ENCODE results near the gene PLEKHB2. TPM values are rescaled to one million over a fixed set of nuclear protein-coding genes. Genes with fewer than 3 reads are reported as not detected.

PLEKHB2 gene
- total and polyA plus RNA-seq, 2 experiments from 2014 or later, result 39.8 to 99.2 TPM

DNA sequence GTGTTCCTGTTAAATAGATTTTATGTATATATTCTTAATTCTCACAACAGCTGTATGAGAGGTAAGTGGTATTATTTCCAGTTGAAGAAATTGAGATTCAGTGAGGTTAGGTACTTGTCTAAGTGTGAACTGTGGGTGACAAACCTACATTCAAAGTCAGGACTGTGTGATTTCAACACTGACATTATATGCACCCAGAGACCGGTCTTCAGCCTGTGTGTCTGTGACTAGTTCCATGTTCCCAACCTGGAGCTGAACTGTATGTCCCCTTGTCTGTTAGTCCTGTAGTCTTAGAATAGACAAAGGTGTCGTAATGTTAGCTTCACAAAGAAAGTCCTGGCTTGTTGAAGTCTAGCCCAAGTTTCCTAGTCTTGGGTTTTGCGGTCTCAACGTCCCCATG, 17.4 kb downstream of the PLEKHB2 start:
- H3K4me3 Mint-ChIP-seq, result no peak overlapping the region
- H3K9me3 Mint-ChIP-seq, result no peaks in the 10 kb centered on the region; the same call in 2 of the 3 replicates
- H3K4me3 ChIP-seq, result no peak overlapping the region
- no peaks in the 10 kb centered on the region for H3K9me2 ChIP-seq (ENCODE audit: insufficient read depth)
- H3K36me3 Mint-ChIP-seq (ENCODE audit: low read depth), result peaks cover 47% of the 10 kb centered on the region
- H3K27ac ChIP-seq (ENCODE audit: low read depth), result no peak overlapping the region
- no peaks in the 10 kb centered on the region for H3K27me3 Mint-ChIP-seq (ENCODE audit: insufficient read depth, low read depth, poor library complexity)
- H4K20me1 ChIP-seq (replicated peaks; ENCODE audit: insufficient read depth), result peaks cover 63% of the 10 kb centered on the region
- no peak for TF ChIP-seq CTCF (conservative IDR thresholded peaks at IDR 0.05; ENCODE audit: low read depth in 2 of 2)
- no peak for TF ChIP-seq CREB1 (CRISPR knock-in tag; IDR thresholded peaks at IDR 0.05; ENCODE audit: low read depth)
- no peak for TF ChIP-seq STAT1 (IDR thresholded peaks at IDR 0.05; ENCODE audit: unreplicated experiment)
- TF ChIP-seq ZNF462 (CRISPR knock-in tag; IDR thresholded peaks at IDR 0.05), result no peak
- TF ChIP-seq REST (IDR thresholded peaks at IDR 0.05; ENCODE audit: unreplicated experiment), result no peak
- no peak for TF ChIP-seq ZNF331 (CRISPR knock-in tag; IDR thresholded peaks at IDR 0.05; ENCODE audit: low read depth)
- TF ChIP-seq NANOG (IDR thresholded peaks at IDR 0.05; ENCODE audit: borderline replicate concordance), result no peak
- no peak for TF ChIP-seq EZH2phosphoT487 (IDR thresholded peaks at IDR 0.05; ENCODE audit: unreplicated experiment)
- peaks cover 60% of the 10 kb centered on the region for H3K79me2 ChIP-seq (replicated peaks; ENCODE audit: insufficient read depth)
- no peaks in the 10 kb centered on the region for H3F3A ChIP-seq (replicated peaks; ENCODE audit: low read depth)
- peaks cover 3% of the 10 kb centered on the region; the same call in 1 of the 3 replicates for H3K4me1 Mint-ChIP-seq
- ATAC-seq (no peak), DNase-seq (ENCODE audit: low spot score) (no peak)
- H3K4me1 ChIP-seq (ENCODE audit: insufficient read depth), result no peaks in the 10 kb centered on the region
- H3K27ac Mint-ChIP-seq, result no peak overlapping the region
- no peak overlapping the region for H2AFZ ChIP-seq
- H3K36me3 ChIP-seq (ENCODE audit: insufficient read depth), result peaks cover 17% of the 10 kb centered on the region
- no peak overlapping the region for H3K4me2 ChIP-seq
- H3K27me3 ChIP-seq (ENCODE audit: insufficient read depth), result no peaks in the 10 kb centered on the region

Data from GM23338 (cell line).